ENCODE results near the gene GALNT9.

GALNT9 gene

GRCh38 chr12:132279184-132279889 is 50.1 kb downstream of the GALNT9 start:
- peaks cover 19% of the 10 kb centered on the region for H3K4me1 ChIP-seq (ENCODE audit: insufficient read depth, poor library complexity, severe bottlenecking)

GRCh38 chr12:132278401-132279183 is 50.8 kb downstream of the GALNT9 start:
- no peak for DNase-seq (ENCODE audit: low spot score)
- no peak for ATAC-seq (ENCODE audit: low read depth)
- Histone ChIP-seq H3K27ac (ENCODE audit: poor library complexity, severe bottlenecking) (no peak overlapping the region), H3K9me3 (ENCODE audit: severe bottlenecking) (no peaks in the 10 kb centered on the region), H3K4me3 (ENCODE audit: severe bottlenecking) (no peak overlapping the region), H3K27me3 (ENCODE audit: insufficient read depth, poor library complexity, severe bottlenecking) (peaks cover 2% of the 10 kb centered on the region), H3K36me3 (ENCODE audit: low read depth) (no peaks in the 10 kb centered on the region), H3K4me1 (ENCODE audit: insufficient read depth, poor library complexity, severe bottlenecking) (peaks cover 12% of the 10 kb centered on the region)
- TF ChIP-seq CTCF (IDR thresholded peaks at IDR 0.05; ENCODE audit: poor library complexity, severe bottlenecking) = no peak

More at GRCh38 chr12:132279184-132279889, 50.1 kb downstream of the GALNT9 start:
- Histone ChIP-seq H3K27me3 (ENCODE audit: insufficient read depth, poor library complexity, severe bottlenecking) (no peaks in the 10 kb centered on the region), H3K27ac (ENCODE audit: poor library complexity, severe bottlenecking) (no peak overlapping the region), H3K9me3 (ENCODE audit: severe bottlenecking) (no peaks in the 10 kb centered on the region), H3K36me3 (ENCODE audit: low read depth) (no peaks in the 10 kb centered on the region), H3K4me3 (ENCODE audit: severe bottlenecking) (no peak overlapping the region)
- ATAC-seq (ENCODE audit: low read depth) = no peak
- no peak for DNase-seq (ENCODE audit: low spot score)
- TF ChIP-seq CTCF (IDR thresholded peaks at IDR 0.05; ENCODE audit: poor library complexity, severe bottlenecking) = no peak

- no peak for ATAC-seq (ENCODE audit: low read depth)
- Histone ChIP-seq H3K27ac (ENCODE audit: poor library complexity, severe bottlenecking) (no peak overlapping the region), H3K4me1 (ENCODE audit: insufficient read depth, poor library complexity, severe bottlenecking) (peaks cover 5% of the 10 kb centered on the region), H3K27me3 (ENCODE audit: insufficient read depth, poor library complexity, severe bottlenecking) (peaks cover 8% of the 10 kb centered on the region), H3K36me3 (ENCODE audit: low read depth) (no peaks in the 10 kb centered on the region), H3K9me3 (ENCODE audit: severe bottlenecking) (no peaks in the 10 kb centered on the region), H3K4me3 (ENCODE audit: severe bottlenecking) (no peak overlapping the region)
- TF ChIP-seq CTCF (IDR thresholded peaks at IDR 0.05; ENCODE audit: poor library complexity, severe bottlenecking) = no peak
- DNase-seq (ENCODE audit: low spot score) = no peak
These were observed 51.4 kb downstream of the GALNT9 start for GRCh38 chr12:132277949-132278348.

- no peak overlapping the region for H3K4me3 ChIP-seq (ENCODE audit: severe bottlenecking)
- TF ChIP-seq CTCF (IDR thresholded peaks at IDR 0.05; ENCODE audit: poor library complexity, severe bottlenecking) = no peak
- H3K9me3 ChIP-seq (ENCODE audit: severe bottlenecking) = no peaks in the 10 kb centered on the region
- ATAC-seq (ENCODE audit: low read depth) (no peak), DNase-seq (ENCODE audit: low spot score) (no peak)
- H3K4me1 ChIP-seq (ENCODE audit: insufficient read depth, poor library complexity, severe bottlenecking) = peaks cover 5% of the 10 kb centered on the region
- peaks cover 13% of the 10 kb centered on the region for H3K27me3 ChIP-seq (ENCODE audit: insufficient read depth, poor library complexity, severe bottlenecking)
- H3K27ac ChIP-seq (ENCODE audit: poor library complexity, severe bottlenecking) = no peak overlapping the region
- no peaks in the 10 kb centered on the region for H3K36me3 ChIP-seq (ENCODE audit: low read depth)
These were observed 51.9 kb downstream of the GALNT9 start for GRCh38 chr12:132277374-132277941.
